Measurements from ENCODE around the gene DACH2.

The DACH2 gene

GRCh38 chrX:86805241-86805640, 657.0 kb downstream of the DACH2 start:
- no peak for DNase-seq (ENCODE audit: low read depth in 2 of 2)

- no peak for DNase-seq (ENCODE audit: low read depth in 2 of 2)
These were observed 658.5 kb downstream of the DACH2 start for GRCh38 chrX:86806786-86807185.

GRCh38 chrX:86809651-86810050, 661.4 kb downstream of the DACH2 start:
- DNase-seq (ENCODE audit: low read depth in 2 of 2), result no peak

GRCh38 chrX:86829786-86830185, 681.5 kb downstream of the DACH2 start:
- DNase-seq (ENCODE audit: low read depth in 2 of 2), result no peak

- no peak for DNase-seq (ENCODE audit: low read depth in 2 of 2)
These were observed 682.4 kb downstream of the DACH2 start for GRCh38 chrX:86830685-86831084.

- no peak for DNase-seq (ENCODE audit: low read depth in 2 of 2)
These were observed 696.9 kb downstream of the DACH2 start for GRCh38 chrX:86845101-86845500.
